ENCODE data around the gene SKI.
A peak's percentile ranks its signal among the peaks of the same experiment; 100 is the strongest.

SKI gene

GRCh38 chr1:2228694-2229036, 546 bp downstream of the SKI start:
- no peak for DNase-seq (ENCODE audit: insufficient read length, low spot score)
- FAIRE-seq = no peak

- FAIRE-seq = no peak
Measured at GRCh38 chr1:2229037-2229864, 1.1 kb downstream of the SKI start.

GRCh38 chr1:2229911-2230731, 2.0 kb downstream of the SKI start:
- no peak for DNase-seq (ENCODE audit: insufficient read length, low spot score)
- no peak for FAIRE-seq

More at GRCh38 chr1:2229037-2229864, 1.1 kb downstream of the SKI start:
- no peak for DNase-seq (ENCODE audit: insufficient read length, low spot score)

GRCh38 chr1:2230781-2231531, 2.8 kb downstream of the SKI start:
- FAIRE-seq = no peak
- no peak for DNase-seq (ENCODE audit: insufficient read length, low spot score)

GRCh38 chr1:2231532-2232254, 3.6 kb downstream of the SKI start:
- DNase-seq (ENCODE audit: insufficient read length, low spot score) (peak; percentile 53), FAIRE-seq (peak; percentile 69)

GRCh38 chr1:2232255-2232915, 4.3 kb downstream of the SKI start:
- DNase-seq (ENCODE audit: insufficient read length, low spot score) (no peak), FAIRE-seq (no peak)

- no peak for FAIRE-seq
- no peak for DNase-seq (ENCODE audit: insufficient read length, low spot score)
Measured at GRCh38 chr1:2232916-2233438, 4.9 kb downstream of the SKI start.

GRCh38 chr1:2233468-2233867, 5.3 kb downstream of the SKI start:
- DNase-seq (ENCODE audit: insufficient read length, low spot score) (no peak), FAIRE-seq (no peak)

GRCh38 chr1:2233997-2234761, 6.1 kb downstream of the SKI start:
- DNase-seq (ENCODE audit: insufficient read length, low spot score) (no peak), FAIRE-seq (no peak)

GRCh38 chr1:2234762-2235113, 6.6 kb downstream of the SKI start:
- DNase-seq (ENCODE audit: insufficient read length, low spot score) = no peak
- no peak for FAIRE-seq

GRCh38 chr1:2235300-2235998, 7.3 kb downstream of the SKI start:
- FAIRE-seq (no peak), DNase-seq (ENCODE audit: insufficient read length, low spot score) (no peak)

GRCh38 chr1:2236695-2237677, 8.9 kb downstream of the SKI start:
- DNase-seq (ENCODE audit: insufficient read length, low spot score) (no peak), FAIRE-seq (no peak)

GRCh38 chr1:2237773-2238172, 9.7 kb downstream of the SKI start:
- no peak for FAIRE-seq
- DNase-seq (ENCODE audit: insufficient read length, low spot score) = no peak

- no peak for DNase-seq (ENCODE audit: insufficient read length, low spot score)
- FAIRE-seq = no peak
Measured at GRCh38 chr1:2238361-2239012, 10.4 kb downstream of the SKI start.

- FAIRE-seq (no peak), DNase-seq (ENCODE audit: insufficient read length, low spot score) (no peak)
Measured at GRCh38 chr1:2239013-2239370, 10.9 kb downstream of the SKI start.

GRCh38 chr1:2239384-2239985, 11.4 kb downstream of the SKI start:
- DNase-seq (ENCODE audit: insufficient read length, low spot score) (no peak), FAIRE-seq (no peak)
